IPS-18c (cell line): ENCODE results near the gene C12orf50.
"Not testable (repeated sequence)": the region's sequence is repeated elsewhere in the genome, so short reads cannot be mapped to it uniquely, and the experiment has no call there.

Experiments used
- H3K4me3 ChIP-seq: 2 replicates; pipeline ENCODE4 v1.7.0; 2013; ENCODE audit warnings: low read depth, mild to moderate bottlenecking, low read length, moderate library complexity; ENCODE audit not compliant: insufficient read depth
- H3K9me3 ChIP-seq: one replicate; pipeline ENCODE4 v1.6.1; 2013; ENCODE audit warnings: mild to moderate bottlenecking, low read length, moderate library complexity; ENCODE audit not compliant: control insufficient read depth, insufficient read depth

C12orf50 gene

DNA sequence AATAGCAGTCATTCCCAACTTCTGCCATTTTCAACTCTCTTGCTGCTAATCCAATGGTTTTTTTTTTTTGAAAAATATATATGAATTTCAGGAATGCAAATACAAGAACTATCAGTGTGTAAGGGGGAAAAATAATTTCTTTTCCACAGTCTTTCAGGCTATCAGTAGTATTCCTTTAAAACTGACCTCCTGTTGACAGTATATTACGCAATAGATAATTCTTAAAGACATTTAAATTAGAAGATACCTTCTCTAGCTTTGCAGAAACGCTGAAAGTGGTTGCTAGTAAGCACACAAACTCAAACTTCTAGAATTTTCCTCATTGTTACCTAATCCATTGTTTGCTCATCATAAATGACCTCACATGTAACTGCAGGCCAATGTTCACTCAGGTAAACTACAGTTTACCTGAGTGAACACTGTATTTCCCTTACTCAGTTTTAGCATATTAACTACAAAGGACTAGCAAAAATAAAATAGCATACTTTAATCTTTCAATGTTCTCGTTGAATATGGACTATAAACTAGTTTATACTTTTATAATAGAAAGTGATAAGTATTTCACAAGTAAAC lies at the start of gene C12orf50:
Gene C12orf50, minus strand, starts transcription at position 309 of the 573 bp plus-strand sequence. CDS start 2,439 bp downstream, outside the sequence.
- Histone ChIP-seq H3K4me3 (no peak within 1 kb of the TSS), H3K9me3 (no peaks in the 10 kb centered on the region)

DNA sequence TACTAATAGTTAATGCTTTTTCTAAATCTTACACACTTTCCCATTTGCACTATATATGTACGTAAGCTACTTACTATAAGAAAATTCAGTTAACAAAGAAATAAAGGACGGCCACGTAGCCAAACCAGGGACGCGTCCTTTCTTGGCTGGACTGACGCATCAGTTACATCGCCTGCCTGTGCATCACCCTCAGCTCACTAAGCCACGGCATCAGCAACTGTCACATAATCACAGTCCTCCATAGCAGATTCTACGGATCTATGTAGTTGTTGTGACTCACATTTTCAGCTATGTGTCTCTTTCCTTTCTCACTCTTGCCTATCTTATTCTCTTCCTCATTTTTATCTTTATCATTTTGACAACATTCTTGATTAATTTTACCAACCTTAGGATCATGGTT lies 38.1 kb upstream of the C12orf50 start:
- no peaks in the 10 kb centered on the region for H3K9me3 ChIP-seq
- H3K4me3 ChIP-seq: no peak overlapping the region

GRCh38 chr12:88063375-88063774 lies 34.2 kb upstream of the C12orf50 start:
- Histone ChIP-seq H3K9me3 (no peaks in the 10 kb centered on the region), H3K4me3 (no peak overlapping the region)

GRCh38 chr12:88062474-88062873 lies 33.3 kb upstream of the C12orf50 start:
- Histone ChIP-seq H3K9me3 (no peaks in the 10 kb centered on the region), H3K4me3 (no peak overlapping the region)

GRCh38 chr12:88058719-88059077 lies 29.5 kb upstream of the C12orf50 start:
- Histone ChIP-seq H3K9me3 (no peaks in the 10 kb centered on the region), H3K4me3 (no peak overlapping the region)

DNA sequence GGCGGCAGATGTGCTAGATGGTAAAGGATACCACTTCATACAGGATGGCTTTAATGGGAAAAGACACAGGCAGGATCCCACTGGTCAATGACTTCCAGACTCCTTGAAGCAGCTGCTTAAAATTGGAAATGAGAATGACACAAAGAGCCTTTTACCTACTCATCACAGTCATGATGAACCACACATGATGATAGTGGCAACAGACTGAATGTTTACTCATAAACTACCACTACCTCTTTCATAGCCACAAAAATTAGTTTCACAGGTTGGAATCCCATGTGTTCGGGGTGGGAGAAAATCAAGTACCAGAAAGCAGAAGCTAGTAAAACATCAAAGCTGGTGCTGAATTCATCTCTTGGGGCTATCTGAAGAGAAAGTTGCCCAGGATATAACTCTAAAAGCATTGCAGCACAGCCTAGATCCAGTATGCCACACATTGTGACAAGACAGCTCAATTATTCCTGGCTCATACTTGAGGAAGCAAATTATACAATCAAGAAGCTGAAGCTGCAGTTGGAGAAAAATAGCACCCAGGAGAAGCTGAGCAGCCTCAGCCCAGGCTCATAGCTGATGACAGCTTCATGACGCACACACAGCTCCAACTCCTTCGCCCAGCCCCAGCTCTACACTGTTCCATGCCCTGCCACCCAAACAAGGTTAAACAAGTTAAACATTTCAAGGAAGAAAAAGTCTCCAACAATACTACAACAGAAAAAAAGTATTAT lies 29.0 kb upstream of the C12orf50 start:
- no peaks in the 10 kb centered on the region for H3K9me3 ChIP-seq
- no peak overlapping the region for H3K4me3 ChIP-seq

- H3K9me3 ChIP-seq: no peaks in the 10 kb centered on the region
- H3K4me3 ChIP-seq: no peak overlapping the region
These were observed 27.4 kb upstream of the C12orf50 start for GRCh38 chr12:88056571-88056970.

DNA sequence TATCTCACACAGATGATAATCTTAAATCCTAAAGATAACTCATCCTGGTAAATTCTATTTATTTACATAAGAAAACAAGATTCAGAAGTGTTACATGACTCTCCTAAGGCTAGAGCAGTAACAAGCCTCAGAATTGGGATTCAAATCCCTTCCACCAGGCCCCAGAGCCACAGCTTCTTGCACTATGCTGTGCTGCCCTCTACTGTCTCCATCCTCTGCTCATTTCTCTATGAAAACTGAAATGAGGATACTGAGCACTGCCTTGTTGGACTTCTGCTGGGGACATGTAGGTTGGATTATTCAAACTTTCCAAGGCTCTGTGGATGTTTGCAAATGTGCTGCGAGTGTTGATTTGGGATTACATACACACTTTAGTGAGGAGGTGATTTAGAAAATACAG lies 23.5 kb upstream of the C12orf50 start:
- Histone ChIP-seq H3K9me3 (no peaks in the 10 kb centered on the region), H3K4me3 (no peak overlapping the region)

DNA sequence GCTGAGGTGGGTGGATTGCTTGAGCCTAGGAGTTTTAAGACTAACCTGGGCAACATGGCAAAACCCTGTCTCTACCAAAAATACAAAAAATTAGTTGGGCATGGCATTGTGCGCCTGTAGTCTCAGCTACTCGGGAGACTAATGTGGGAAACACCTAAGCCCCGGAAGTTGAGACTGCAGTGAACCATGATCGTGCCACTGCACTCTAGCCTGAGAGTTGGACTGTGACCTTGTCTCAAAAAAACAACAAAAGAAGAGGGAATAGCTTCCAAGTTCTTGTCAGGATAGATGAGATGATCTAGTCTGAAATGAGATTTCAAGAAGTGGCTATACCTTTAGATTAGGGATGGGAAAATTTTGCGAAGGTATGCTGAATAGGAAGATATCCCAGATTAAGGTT lies 14.8 kb upstream of the C12orf50 start:
- Histone ChIP-seq H3K4me3 (no peak overlapping the region), H3K9me3 (no peaks in the 10 kb centered on the region)

GRCh38 chr12:88037770-88038169 lies 8.6 kb upstream of the C12orf50 start:
- H3K9me3 ChIP-seq: no peaks in the 10 kb centered on the region
- H3K4me3 ChIP-seq: no peak overlapping the region

DNA sequence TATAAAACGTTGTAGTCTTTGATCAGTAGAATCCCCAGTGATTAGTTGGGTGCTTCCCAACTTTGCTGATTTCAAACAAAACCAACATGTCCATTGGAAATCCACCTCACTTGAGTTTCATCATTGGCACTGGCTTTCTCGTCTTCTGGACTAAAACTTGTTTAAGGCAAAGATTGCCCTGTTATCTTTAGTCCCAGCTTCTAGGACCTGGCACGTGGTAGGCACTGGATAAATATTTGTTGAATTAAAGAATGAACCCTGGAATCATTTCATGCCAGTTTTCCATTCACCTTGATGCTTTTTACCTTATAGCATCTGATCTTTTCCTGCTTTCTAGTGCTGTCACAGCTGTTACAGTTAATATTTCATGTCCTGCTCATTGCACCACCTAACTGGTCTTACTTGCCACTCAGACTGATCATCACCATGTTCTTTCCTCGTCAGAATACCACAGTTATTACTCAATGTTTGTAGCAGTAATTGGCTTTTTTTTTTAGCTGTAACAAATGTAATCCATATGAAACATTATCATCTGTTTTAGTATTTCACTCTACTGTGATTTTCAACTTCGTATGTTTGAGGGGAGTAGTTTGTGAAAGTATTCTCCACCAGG lies 7.3 kb upstream of the C12orf50 start:
- Histone ChIP-seq H3K4me3 (peak overlapping the region; percentile 95), H3K9me3 (no peaks in the 10 kb centered on the region)

DNA sequence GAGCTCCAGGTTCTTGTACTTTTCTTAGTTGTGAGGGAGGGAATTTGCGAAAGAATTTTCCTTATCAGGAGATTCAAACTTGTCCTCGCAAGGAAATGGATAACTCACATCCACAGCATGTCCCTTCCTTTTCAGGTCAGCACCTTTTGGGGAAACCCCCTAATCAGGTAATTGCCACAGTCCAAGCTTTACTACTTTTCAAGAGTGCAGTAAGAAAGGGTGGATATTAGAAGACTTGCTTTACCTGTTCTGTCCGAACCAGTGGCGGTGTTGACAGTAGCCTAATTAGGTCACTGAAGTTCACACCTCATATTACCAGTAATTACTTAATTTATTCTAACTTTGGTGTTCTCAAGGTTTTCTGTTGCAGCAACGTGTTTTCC lies 6.7 kb upstream of the C12orf50 start:
- Histone ChIP-seq H3K4me3 (peak overlapping the region; percentile 95), H3K9me3 (no peaks in the 10 kb centered on the region)

DNA sequence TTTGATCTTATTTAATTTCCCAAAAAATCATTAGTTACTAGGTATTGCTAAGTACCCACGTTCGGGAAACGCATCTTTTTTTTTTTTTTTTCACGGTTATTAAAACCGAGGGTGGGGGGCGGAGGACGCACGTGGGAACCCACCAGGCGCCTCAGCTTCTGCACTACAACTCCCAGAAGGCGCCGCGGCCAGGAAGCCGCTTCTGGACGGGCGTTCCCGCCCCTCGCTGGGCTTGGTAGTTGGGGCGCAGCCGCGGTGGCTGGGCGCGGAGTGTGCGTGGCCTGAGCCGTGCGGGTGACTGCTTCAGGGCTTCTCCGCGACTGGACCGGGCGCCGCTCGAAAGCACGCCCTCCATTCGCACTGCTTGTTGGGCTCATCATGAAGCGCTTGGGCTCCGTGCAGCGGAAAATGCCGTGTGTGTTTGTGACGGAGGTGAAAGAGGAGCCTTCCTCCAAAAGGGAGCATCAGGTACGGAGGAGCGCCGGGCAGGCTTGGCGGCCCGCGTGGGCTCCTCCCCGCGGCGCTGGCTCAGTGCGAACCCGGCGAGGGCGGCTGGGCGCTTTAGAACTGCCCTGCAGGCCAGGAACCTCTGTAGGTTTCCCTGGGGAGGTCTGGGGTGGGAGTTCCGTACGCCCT lies 6.2 kb upstream of the C12orf50 start:
- Histone ChIP-seq H3K9me3 (no peaks in the 10 kb centered on the region), H3K4me3 (peak overlapping the region; percentile 95)

- H3K4me3 ChIP-seq, H3K9me3 ChIP-seq: not testable (repeated sequence)
These were observed 2.0 kb upstream of the C12orf50 start for GRCh38 chr12:88031161-88031560.

- Histone ChIP-seq H3K4me3 (no peak overlapping the region), H3K9me3 (no peaks in the 10 kb centered on the region)
These were observed 3.0 kb downstream of the C12orf50 start for GRCh38 chr12:88026196-88026595.

DNA sequence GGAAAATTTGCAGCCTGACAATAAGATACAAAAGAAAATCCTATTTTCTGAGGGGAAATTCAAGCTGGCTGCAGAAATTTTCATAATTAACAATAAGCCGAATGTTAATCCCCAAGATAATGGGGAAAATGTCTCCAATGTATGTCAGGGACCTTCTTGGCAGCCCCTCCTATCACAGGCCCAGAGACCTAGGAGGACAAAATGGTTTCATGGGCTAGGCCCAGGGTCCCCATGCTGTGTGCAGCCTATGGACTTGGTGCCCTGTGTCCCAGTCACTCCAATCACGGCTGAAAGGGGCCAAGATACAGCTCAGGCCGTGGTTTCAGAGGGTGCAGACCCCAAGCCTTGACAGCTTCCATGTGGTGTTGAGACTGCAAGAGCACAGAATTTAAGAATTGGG lies 11.2 kb downstream of the C12orf50 start:
- no peak overlapping the region for H3K4me3 ChIP-seq
- peaks cover 2% of the 10 kb centered on the region for H3K9me3 ChIP-seq

DNA sequence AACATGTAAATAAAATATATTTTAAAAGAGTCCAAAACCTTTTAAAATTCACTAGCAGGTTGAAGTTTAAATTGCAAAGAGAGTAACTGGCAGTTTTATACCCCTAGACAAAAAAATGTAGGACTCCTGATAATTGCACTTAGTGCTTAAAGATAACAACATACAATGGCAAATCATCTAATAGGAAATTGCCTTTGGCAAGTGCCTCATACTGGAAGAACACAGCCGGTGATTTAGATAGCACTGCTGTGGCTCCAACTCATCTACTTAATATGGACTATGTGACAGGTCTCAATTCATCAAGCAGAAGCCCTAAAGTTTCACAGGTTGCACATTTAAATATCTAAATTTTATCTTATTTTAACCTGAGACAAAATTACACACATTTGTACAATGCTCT lies 13.4 kb downstream of the C12orf50 start:
- peaks cover 2% of the 10 kb centered on the region for H3K9me3 ChIP-seq
- no peak overlapping the region for H3K4me3 ChIP-seq

- Histone ChIP-seq H3K4me3 (no peak overlapping the region), H3K9me3 (no peaks in the 10 kb centered on the region)
These were observed 17.4 kb downstream of the C12orf50 start for GRCh38 chr12:88011755-88012154.
